ENCODE results near the gene CTNNAL1. TPM values are rescaled to one million over a fixed set of nuclear protein-coding genes. Genes with fewer than 3 reads are reported as not detected.

CTNNAL1 gene
- total RNA-seq, 1 donor from 2014 or later: 8.8 TPM

DNA sequence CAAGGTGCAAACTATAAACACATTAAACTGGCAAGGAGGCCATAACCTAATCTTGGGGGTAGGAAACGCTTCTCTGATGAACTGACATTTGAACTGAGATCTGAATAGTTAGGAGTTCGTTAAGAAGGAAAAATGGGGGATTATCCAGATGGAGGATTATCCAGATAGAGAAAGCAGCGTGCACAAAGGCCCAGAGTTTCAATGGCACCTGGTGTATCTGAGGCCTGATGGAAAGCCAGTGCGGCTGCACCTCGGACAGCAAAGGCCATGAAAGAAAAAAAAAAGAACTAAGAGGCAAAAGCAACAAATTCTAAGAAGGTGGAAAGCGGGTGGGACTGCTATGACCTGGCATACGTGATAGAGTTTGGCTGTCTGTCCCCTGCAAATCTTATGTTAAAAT lies 13.0 kb upstream of the CTNNAL1 start:
- ATAC-seq: no peak

DNA sequence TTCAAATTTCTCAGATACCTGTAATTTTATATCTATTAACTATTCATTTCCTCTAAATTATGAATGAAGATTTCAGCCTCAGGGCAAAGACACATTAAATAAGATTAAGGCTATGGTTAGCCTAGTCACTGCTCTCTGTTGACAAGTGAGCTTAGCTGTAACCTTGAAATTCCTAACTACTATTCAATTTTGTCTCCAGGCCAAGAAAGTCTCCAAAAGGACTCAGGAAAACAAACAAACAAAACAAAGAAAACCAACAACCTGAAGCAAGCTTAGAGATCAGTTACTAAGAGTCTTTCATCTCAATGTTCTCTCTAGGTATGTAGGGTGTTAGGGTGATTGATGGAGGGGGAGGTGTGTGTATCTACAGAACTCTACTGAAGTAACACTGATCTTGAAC lies 9.6 kb upstream of the CTNNAL1 start:
- no peak for ATAC-seq

DNA sequence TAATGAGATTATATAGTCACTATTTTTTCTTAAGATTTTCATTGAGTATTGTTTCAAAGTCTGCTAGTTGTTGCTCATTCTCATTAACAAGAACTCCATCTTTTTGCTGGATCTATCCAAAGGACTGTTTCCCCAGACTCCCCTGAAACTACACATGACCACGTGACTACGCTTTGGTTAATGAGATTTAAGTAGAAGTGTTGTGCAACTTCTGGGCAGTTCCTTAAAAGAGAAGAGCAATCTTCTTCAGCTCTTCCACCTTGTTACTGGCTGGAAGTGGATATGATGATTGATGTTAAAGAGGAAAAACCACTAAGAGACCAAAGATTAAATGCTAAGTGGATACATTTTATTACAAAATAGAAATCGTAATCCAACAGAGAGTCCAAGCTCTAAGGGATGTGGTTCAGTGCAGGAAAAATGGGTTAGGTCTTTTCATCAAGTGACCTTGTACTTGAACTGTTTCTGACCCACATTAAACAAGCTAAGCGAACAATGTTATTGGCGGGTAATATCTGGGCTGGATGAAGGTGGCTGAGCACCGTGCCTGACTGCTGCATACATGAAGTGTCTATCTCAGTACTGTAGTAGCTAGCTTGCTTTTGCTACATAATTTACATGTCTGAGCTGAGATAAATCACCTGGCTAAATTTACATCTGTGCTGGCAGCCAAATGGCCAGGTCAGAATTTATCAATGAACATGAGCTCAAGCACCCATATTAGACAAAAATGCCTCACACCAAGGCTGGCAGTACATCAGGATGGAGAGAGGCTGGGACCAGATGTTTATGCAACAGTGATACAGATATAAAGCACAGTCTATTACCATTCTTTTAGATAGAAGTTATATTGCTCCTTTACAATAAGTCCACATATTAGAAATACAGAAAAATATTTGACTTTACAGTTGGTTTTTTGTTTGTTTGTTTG lies 7.5 kb upstream of the CTNNAL1 start:
- ATAC-seq: no peak

DNA sequence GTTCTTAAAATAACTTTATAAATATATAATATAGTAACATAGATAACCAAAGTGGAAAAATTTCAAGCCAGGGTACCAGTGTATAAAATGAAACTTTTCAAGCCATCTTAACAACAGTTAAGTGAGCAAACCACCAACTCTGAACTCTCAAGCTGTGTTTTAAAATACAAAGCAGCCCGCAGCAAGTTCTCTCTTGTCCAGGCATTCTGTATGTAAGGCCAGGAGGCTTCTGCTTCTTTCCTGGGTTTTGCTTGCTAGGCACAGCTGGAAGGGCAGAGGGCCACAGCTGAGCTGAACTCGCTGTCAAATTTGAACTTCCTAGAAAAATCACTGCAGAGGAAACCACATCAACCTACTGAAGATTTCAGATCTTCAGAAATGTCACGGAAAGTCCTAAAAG lies 6.8 kb upstream of the CTNNAL1 start:
- no peak for ATAC-seq

DNA sequence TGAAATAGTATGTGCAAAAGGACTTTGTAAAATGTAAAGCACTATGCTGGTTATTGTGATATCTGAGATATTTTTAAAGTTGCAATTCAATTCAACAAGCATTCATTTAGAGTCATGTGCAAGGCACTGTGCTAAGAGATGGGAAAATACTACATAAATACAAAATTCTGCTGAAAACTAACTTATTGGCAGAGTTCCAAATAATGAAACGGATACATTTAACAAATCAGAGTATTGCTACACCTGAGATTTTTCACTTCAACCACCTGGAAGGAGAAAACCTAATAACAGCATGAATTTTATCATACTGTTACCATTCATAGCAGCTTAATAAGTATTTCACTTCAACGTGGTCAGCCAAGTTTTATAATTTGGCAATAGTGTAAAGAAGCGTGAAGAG lies 6.1 kb upstream of the CTNNAL1 start:
- ATAC-seq: no peak

DNA sequence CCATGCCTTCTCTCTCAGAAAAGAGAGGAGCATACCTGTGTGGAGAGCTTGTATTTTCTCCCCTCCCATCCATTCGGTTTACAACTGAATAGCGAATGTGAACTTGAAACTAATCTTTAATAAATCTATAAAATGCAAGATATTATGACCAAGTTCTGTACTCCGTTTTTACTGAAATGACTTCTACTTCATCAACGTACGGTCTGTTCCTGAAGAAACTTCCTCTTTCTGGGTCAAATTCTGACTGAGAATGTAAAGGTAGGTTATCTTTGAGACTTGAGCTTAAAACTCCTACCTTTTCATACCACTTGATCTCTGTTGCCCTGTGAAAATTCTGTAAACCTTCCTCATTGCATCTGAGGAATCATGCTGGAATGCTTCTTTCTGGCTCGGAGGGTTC lies 4.2 kb upstream of the CTNNAL1 start:
- no peak for ATAC-seq

DNA sequence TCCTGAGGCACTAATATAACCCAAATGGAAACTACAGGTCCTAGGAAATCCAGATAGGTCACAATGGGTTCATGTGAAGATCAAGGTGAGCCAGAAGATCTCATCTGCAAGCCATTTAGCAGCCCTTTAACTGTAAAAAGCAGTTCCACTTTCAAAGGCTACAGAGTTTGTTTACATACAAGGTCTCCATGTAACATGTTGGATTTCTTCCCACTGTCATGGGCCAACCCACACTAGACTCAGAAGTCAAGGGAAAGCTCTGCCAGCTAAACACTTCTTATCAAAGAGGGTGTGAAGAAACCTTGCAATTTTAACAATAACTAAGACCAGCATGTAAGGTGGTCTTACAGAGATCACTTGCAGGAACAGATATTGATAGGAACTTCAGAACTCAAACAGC lies 3.8 kb upstream of the CTNNAL1 start:
- no peak for ATAC-seq

DNA sequence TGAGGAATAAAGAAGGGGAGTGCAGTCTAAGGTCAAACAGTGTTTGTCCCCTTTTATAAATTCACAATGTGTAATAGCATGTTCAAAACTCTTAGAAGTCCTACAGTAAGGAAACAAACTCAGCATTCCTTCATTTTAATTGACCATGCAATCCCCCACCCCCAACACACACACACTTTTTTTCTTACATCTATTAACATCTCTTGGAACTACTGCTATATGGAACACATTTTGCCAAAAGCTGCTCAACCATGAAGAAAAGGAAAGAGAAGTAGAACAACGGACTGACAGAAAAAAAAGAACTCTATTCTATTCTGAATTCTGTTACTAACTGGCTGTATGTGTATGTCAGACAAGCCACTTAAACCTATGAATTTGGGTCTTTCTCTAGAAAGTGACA lies 2.8 kb upstream of the CTNNAL1 start:
- no peak for ATAC-seq

DNA sequence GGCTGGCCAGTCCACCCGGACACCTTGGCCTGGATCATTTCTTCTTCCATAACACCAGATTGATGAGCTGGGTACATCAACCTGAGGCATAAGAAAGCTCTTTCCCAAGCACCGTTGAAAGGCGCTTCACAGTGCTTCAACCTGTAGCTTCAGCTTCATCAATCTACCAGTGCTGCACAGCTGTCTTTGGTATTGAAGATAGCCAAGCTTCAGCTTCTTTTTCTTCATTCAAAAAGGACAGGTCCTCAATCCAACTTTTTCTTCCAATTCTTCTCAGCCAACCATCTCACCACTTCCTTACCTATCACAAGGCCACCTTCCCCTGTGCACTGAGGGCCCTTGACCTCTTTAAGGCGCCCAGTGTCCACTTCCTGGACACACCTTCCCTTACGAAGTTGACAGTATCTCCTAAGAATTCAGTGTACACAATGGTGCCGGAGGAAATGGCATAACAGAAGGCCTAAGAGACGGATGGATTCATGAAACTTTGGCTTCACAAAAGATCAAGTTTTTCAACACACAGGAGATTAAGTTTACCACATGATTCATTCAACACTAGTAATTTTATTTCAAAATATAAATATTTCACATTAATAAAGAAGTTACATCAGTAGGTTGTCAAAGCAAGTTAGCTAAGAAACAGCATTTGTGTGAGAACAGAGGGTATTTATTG lies 1.4 kb upstream of the CTNNAL1 start:
- ATAC-seq: no peak

DNA sequence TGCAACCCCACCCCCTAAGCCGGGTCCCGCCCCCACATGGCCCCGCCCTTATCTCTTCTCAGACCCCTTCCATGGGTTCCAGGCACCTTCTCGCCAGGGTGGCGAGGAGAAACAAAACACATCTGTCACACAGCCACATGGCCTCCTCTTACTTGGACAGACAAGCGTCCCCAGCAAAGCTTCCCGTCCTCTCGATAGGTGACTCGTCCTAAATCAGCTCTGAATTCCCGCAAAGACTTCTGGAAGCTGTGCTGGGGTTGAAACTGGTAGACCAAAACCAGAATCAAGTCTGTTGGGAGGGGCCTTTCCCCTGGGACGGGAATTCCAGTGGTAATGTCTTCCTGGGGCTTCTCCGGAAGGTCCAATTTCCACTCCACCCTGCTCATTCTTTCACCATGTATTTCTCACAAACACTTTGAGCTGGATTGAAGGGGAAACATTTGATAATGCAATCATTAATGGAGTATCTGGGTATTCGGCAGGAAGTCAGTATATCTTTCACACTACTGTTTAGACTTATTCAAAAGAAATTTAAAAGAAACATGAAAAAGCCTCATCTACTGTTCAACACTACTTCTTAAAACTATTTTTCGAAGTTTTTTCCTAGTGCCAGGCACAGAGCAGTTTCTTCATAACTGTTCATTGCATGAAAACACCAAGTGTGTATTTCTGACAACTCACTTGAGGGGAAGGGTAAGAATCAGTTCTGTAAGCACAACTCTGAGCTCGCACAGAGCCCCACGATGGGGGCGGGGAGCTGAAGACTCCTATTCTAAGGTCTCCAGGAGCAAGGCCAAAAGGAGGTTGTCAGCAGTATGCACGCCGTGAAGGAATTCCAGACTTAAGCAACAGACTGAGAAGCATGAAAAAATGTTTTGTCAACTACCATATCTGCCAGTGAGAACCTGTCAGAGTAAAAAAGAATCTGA lies 644 bp upstream of the CTNNAL1 start:
- no peak for ATAC-seq

DNA sequence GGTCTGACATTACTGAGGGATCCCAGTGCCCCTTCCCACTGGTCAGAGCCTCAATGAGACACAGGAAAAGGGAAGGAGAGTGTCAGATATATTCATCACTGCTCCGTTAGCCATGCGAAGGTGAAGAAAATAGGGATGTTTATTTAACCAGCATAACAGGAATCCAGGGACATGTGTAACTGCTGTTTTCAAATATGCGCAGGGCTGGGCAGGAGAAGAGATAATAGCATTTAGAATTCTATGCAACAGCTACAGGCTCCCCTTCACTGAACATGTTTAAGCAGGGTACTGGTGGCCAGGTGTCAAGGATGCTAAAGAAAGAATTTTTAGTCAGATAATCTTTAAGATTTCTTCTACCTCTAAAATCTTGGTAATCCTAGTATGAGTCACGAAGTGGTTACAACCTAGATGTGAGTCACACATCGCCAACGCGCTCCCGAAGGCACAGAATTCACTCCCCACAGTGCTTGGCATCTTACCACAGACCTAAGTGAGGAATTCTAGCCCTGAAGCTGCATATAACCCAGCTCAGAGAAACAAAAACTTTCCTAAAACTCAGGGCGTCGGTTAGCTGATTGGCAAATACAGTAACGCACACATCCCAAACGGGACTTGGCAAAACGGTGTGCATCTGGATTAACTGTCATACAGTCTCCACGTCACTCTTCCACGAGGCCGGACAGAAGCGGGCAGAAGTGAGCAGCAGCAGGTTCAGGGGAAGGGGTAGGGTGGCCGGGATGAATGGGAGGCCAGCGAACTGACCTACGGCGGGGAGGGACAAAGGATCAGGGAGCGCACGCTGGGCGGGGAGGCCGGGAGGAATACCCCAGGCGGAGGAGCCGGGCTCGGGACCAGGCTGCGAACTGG lies 1.1 kb downstream of the CTNNAL1 start:
- peak; percentile 86 for ATAC-seq

DNA sequence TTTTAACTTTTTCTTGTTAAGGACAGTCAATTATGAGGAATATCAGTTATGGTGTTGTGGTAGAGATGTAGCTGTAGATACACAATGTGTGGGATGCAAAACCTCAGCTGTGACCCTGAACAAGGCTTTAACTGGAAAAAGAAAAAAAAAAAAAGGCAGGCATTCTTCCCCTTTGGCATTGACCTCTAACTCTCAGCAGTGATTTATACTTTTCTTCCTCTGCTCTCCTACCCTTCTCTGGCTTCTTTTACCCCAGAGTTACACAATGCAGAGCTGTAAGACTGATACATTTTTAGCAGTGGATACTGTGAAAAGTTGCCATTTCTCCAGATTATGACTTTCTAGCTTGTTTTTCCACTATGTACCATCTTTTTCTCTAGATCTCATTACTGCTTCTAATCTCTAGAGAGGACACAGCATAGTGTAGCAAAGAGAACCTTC lies 2.0 kb downstream of the CTNNAL1 start:
- no peak for ATAC-seq

DNA sequence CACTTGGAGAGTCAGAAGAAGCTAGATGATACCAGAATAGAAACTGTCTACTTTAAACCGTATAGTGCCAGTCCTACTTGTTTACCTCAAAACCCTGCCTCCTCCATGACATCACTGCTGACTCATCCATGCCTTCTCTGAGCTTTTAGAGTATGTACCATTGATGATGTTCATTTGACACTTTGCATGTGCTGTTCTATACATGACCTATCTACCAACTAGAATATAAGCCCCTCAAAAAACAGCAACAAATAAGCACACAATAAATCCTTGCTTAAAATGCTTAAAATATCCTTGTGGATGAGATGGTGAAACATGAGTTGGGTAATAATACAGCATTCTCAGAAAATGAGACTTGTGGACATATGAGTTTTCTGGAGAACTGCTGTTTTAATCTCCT lies 2.6 kb downstream of the CTNNAL1 start:
- no peak for ATAC-seq

DNA sequence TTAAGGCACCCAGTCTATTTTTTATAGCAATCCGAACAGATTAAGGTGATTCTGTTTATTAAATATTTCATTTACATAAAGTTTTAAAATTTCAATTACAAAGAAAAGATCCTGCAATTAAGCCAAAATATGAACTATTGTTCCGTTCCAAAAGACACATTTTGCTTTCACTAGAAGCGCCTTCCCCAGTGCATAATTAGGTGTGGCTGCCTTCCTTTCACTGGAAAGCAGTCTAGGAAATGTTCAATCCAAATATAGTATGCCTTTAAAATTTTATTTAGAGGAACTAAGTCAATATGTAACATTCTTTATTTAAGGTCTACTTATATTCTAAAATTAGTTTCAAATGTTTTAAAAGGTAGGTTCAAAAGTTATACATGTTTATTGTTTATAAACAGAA lies 7.6 kb downstream of the CTNNAL1 start:
- ATAC-seq: no peak

DNA sequence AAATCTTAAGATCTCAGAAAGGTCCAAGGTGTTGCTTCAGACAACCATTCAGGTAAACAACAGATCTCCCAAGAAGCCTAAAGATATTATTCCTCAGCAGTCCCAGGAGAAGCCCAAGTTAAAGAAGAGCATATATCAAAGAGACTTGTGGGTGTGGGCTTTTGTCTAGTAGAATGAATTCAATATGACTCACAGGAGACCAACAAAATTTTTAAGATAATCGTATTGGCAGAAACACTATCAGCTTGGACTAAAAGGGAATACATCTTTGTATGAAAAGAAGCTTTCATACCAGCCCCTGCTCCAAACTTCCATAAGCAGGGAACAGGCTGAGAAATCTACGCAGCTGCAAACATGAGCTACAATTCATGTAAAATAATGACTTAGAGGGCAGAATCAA lies 10.2 kb downstream of the CTNNAL1 start:
- ATAC-seq: no peak

DNA sequence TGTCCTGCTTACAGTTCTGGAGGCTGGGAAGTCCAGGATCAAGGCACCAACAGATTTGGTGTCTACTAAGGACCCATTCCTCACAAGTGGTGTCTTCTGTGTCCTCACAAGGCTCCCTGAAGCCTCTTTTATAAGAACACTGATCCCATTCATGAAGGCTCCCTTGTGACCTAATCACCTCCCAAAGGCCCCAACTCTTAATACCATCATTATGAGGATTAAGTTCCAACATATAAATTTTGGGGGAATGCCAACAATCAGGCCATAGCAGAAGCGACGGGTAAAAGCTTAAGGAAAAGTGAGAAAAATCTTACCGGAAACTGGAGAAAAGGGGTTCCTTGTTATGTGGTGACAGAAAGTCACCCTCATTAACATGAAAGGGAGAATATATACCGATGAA lies 11.2 kb downstream of the CTNNAL1 start:
- no peak for ATAC-seq

DNA sequence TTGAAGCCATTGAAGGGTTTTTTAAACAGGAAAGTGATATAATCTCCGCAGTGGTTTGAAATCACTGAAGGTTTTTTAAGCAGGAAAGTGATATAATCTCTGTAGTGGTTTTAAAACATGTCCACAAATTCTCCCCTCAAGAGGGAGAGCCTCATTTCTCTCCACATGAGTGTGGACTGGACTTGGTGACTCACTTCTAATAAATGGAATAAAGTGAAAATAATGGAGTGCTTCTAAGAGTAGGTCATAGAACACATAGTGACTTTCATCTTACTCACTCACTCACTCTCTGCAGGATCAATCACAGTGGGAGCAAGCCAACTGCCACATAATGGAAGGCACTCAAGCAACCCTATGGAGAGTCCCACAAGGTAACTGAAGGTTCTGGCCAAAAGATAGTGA lies 12.0 kb downstream of the CTNNAL1 start:
- peak; percentile 22 for ATAC-seq

DNA sequence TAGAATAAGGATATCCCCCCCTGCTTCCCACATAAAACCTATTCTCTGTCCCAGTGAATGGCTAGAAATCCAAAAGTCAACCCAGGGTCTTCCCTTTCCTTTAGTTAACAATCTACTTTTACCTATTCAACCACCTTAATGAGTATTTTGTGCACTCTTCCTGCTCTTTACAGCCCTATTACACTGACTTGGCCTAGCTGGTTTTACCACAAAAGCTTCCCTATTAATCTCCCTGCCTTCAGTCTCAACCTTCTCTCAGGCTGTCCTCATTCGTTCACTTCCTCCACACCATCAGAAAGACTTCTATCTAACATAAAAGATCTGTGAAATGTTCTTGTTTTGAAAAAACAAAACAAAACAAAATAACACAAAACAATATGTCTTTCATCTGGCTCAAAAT lies 16.2 kb downstream of the CTNNAL1 start:
- ATAC-seq: peak; percentile 40

DNA sequence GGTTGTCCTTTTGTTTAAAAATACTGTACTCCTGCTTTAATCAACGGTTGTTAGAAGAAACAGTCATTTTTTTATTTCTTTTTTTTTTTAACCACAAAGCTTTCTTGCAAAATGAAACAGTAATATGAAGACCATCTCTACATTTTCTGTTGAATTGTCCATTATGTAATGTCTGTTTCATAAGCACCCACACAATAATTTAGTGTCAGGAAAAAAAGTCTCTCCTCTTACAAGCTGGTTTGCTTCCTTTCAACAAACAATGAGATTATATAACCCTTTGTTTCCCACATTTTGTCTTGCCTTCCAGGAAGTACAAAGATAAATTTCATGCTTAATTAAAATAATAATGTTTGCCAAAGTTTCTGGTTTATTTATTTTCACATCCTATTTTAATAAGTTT lies 16.7 kb downstream of the CTNNAL1 start:
- no peak for ATAC-seq

DNA sequence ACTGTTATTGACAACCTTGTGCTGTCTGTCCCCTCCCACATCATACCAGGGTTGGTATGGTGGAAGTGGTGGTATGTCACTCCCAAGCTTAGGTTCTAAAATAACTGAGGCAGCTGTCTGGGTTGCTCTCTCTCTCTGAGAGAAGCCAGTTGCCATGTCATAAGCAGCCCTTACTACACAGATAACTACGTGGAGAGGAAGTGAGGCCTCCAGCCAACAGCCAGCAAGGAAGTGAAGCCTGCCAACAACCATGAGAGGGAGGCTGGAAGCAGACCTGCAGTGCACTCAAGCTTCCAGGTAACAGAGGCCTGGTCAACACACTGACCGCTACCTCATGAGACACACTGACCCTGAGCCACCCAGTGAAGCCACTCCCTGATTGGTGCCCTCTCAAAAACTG lies 18.6 kb downstream of the CTNNAL1 start:
- ATAC-seq: peak; percentile 74

DNA sequence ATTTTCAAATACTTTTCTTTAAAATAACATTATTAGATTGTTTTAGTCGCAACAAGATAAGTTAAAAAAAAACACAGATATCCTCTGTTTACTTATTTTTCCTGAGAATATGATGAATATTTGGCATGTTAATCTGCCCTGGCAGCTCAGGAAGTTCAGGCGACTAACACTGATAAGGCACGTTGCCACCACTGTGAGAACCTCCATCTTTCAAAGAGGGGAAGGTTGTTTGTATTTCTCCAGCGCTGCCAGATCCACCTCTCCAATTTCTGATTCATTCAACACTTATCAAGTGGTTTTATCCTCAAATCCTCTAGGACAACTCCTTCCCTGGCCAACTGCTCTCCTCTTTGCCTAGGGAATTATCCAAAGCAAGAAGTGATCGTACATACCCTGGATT lies 21.8 kb downstream of the CTNNAL1 start:
- ATAC-seq: no peak

DNA sequence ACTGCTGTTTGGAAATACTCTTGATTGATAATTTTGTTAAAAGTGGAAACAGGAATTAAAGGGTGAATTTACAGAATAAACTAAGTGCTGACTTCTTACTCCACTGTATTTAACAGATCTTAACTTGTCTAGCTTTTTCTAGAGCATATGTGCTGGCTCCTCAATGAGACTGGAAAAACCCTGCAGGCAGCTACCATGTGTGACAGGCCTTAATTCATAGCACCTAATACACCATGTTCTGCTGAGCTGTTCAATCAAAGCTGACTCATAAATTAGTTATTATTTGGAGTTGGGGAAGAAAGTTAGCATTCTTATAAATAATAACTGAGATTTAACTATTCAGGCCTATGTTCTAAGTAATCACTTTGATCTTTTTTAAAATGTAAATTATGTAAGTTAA lies 29.4 kb downstream of the CTNNAL1 start:
- peak; percentile 82 for ATAC-seq
